SU-DHL-6 (cell line): Measurements from ENCODE around the gene ACVR1.

Experiments
- H2AFZ ChIP-seq: fragments of 200-600 bp; sonication (generic); 2 replicates; pipeline ENCODE4 v1.6.1; 2014; ENCODE audit warnings: low read depth, mild to moderate bottlenecking, moderate library complexity, mixed read lengths, antibody characterized with exemption, low read length; ENCODE audit not compliant: severe bottlenecking
- H3F3A ChIP-seq: fragments of 200-600 bp; shearing (Covaris generic); 2 replicates; pipeline ENCODE4 v1.6.0; 2016; ENCODE audit warnings: antibody characterized with exemption, mild to moderate bottlenecking; ENCODE audit not compliant: insufficient read depth
- H3K27ac ChIP-seq: fragments of 200-600 bp; sonication (generic); 2 replicates; pipeline ENCODE4 v1.5.1; 2016; ENCODE audit warnings: low read depth, mild to moderate bottlenecking, low read length, moderate library complexity, mixed read lengths
- H3K27me3 ChIP-seq: fragments of 200-600 bp; sonication (generic), shearing (Covaris generic); 2 replicates; pipeline ENCODE4 v1.6.0; 2014; ENCODE audit warnings: mild to moderate bottlenecking, low read length
- H3K36me3 ChIP-seq: fragments of 200-600 bp; sonication (generic); 2 replicates; pipeline ENCODE4 v1.6.1; 2014; ENCODE audit warnings: mild to moderate bottlenecking, low read length, mixed read lengths
- H3K4me2 ChIP-seq: fragments of 300-600, 200-600 bp; shearing (Covaris generic), sonication (generic); 2 replicates; pipeline ENCODE4 v1.6.0; 2014; ENCODE audit warnings: low read length, low read depth, mild to moderate bottlenecking; ENCODE audit not compliant: poor library complexity, severe bottlenecking
- H3K4me3 ChIP-seq: fragments of 200-600 bp; sonication (generic); 2 replicates; pipeline ENCODE4 v1.5.1; 2014; ENCODE audit warnings: antibody characterized with exemption, low read length, mild to moderate bottlenecking, mixed read lengths; ENCODE audit not compliant: insufficient read depth, poor library complexity, severe bottlenecking
- H3K79me2 ChIP-seq: fragments of 200-600 bp; sonication (generic); 2 replicates; pipeline ENCODE4 v1.6.1; 2014; ENCODE audit warnings: mild to moderate bottlenecking, low read length, moderate library complexity; ENCODE audit not compliant: insufficient read depth
- H3K9ac ChIP-seq: fragments of 200-600 bp; sonication (generic); 2 replicates; pipeline ENCODE4 v1.7.0; 2014; ENCODE audit warnings: mild to moderate bottlenecking, low read length
- H3K9me2 ChIP-seq: fragments of 200-600 bp; sonication (generic); replicated peaks from 2 replicates; pipeline ENCODE4 v1.6.1; 2014; ENCODE audit warnings: low read length; ENCODE audit not compliant: insufficient read depth
- H3K9me3 ChIP-seq: fragments of 200-600 bp; sonication (generic); 2 replicates; pipeline ENCODE4 v1.6.1; 2014; ENCODE audit warnings: low read length, mixed read lengths; ENCODE audit not compliant: insufficient read depth
- H4K20me1 ChIP-seq: fragments of 200-600 bp; sonication (generic); 2 replicates; pipeline ENCODE4 v1.6.1; 2014; ENCODE audit warnings: low read depth, mild to moderate bottlenecking, antibody characterized with exemption, low read length, moderate library complexity, mixed read lengths
- EZH2phosphoT487 ChIP-seq: fragments of 200-600 bp; sonication (generic), shearing (Covaris generic); conservative IDR thresholded peaks from 2 replicates; pipeline ENCODE4 v1.6.1; 2018; ENCODE audit warnings: mild to moderate bottlenecking, antibody characterized with exemption, low read length, moderate library complexity, mixed read lengths
- TF ChIP-seq, protein P1 (sequence below): fragments of 200-600 bp; sonication (generic); IDR thresholded peaks from one replicate; pipeline ENCODE4 v1.5.1; 2017; ENCODE audit warnings: antibody characterized with exemption, mild to moderate bottlenecking, low read length, moderate library complexity; ENCODE audit not compliant: insufficient read depth, poor library complexity, severe bottlenecking

Gene ACVR1

DNA sequence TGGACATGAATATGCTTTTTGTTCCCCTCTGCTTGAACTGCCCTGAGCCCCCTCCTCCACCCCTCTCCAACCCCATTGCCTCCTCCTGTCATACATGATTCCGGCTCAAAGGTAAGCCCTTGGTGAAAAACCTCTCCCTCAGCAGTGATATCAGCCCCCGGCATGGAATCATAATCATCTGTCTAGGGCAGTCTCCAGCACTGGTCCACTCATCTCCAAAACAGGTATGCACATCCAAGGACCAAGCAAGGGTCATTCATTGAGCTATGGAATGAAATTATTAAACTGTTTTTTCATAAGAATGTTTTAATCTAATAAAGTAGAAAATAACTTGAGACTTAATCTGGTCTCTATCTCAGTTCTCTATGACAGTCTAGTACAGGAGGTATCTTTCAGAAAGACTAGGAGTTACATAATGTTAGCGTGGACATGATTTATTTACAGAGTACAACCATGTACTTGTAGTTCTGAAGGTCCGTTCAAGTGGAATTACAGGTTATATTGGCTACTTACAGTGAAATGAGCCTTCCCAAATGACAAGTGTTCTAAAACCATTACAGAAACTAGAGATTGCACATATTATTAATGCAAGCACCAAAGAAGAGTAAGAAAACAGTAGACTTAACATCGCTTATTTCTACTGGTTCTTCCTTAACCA, 75.2 kb downstream of the ACVR1 start:
- H3K4me2 ChIP-seq, result no peak overlapping the region
- H3K27ac ChIP-seq, result no peak overlapping the region
- H3K36me3 ChIP-seq, result no peaks in the 10 kb centered on the region
- H3K27me3 ChIP-seq, result no peaks in the 10 kb centered on the region
- no peak for TF ChIP-seq EZH2phosphoT487
- TF ChIP-seq, protein P1, sequence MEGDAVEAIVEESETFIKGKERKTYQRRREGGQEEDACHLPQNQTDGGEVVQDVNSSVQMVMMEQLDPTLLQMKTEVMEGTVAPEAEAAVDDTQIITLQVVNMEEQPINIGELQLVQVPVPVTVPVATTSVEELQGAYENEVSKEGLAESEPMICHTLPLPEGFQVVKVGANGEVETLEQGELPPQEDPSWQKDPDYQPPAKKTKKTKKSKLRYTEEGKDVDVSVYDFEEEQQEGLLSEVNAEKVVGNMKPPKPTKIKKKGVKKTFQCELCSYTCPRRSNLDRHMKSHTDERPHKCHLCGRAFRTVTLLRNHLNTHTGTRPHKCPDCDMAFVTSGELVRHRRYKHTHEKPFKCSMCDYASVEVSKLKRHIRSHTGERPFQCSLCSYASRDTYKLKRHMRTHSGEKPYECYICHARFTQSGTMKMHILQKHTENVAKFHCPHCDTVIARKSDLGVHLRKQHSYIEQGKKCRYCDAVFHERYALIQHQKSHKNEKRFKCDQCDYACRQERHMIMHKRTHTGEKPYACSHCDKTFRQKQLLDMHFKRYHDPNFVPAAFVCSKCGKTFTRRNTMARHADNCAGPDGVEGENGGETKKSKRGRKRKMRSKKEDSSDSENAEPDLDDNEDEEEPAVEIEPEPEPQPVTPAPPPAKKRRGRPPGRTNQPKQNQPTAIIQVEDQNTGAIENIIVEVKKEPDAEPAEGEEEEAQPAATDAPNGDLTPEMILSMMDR, result no peak
- no peaks in the 10 kb centered on the region for H3F3A ChIP-seq
- H2AFZ ChIP-seq, result no peak overlapping the region
- H3K4me3 ChIP-seq, result no peak overlapping the region
- no peaks in the 10 kb centered on the region for H3K9me2 ChIP-seq
- no peaks in the 10 kb centered on the region for H3K79me2 ChIP-seq
- no peaks in the 10 kb centered on the region for H3K9me3 ChIP-seq
- H3K9ac ChIP-seq, result no peak overlapping the region
- H4K20me1 ChIP-seq, result no peaks in the 10 kb centered on the region

DNA sequence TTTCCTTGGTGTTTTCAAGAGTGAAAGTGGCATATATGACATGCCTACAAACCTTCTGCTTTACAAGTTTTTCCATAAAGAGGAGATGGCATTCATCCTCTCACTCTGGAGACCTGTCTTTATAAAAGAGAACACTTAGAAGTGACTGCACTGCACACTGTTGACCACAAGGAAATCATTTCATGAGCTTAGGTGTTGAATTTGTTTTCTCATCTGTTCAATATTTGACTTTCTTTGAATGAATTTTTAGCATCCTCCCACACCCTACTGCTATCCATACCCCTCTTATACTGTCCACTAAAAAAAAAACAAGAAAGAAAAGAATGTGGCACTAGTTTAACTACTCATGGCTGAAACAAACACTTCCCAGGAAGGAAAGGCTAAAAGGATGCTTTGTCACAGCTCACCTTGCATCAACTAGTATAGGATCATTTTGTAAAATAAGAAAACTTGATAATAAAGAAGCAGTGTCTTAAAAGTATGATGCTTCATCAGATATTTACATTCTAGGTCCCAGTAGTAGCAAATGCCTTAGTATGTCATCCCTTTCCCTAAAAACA, 83.0 kb downstream of the ACVR1 start:
- no peak for TF ChIP-seq EZH2phosphoT487
- TF ChIP-seq, protein P1, result no peak
- Histone ChIP-seq H2AFZ (no peak overlapping the region), H3K4me3 (no peak overlapping the region), H4K20me1 (no peaks in the 10 kb centered on the region), H3K9me3 (no peaks in the 10 kb centered on the region), H3K79me2 (no peaks in the 10 kb centered on the region), H3F3A (no peaks in the 10 kb centered on the region), H3K4me2 (no peak overlapping the region), H3K9me2 (no peaks in the 10 kb centered on the region), H3K27me3 (no peaks in the 10 kb centered on the region), H3K9ac (no peak overlapping the region), H3K27ac (no peak overlapping the region), H3K36me3 (no peaks in the 10 kb centered on the region)

DNA sequence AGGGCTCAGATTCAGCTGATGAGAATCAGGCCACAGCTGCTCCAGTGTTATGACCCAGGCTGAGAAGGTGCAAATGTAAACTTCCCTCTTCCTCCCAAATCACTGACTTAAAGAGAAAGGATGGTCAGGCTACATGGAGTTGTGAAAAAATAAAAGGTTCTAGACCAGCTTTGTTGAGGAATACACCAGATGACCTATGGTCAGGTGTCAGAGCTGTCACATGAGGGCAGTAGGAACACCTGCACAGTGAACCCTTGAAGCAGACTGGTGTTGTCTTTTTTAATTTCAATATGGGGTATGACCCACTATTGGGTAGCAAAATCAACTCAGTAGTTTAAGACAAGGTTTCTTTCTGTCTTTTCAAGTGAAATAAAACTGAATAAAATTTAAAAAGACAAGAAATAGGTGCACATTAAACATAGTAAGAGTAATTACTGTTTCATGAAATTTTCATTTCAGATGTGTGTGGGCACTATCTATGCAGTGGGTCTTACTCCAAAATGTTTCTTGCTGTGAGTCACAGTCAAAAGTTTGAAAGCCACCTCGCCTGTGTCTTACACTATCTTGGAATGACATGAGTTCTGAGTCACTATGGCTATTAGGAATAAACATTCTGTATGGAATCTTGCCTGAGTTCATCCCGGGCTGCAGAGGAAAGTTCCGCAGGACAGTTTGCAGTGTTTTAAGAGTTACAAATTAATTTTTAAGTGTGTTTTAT, 83.6 kb downstream of the ACVR1 start:
- no peak overlapping the region for H3K4me3 ChIP-seq
- TF ChIP-seq EZH2phosphoT487, result no peak
- TF ChIP-seq, protein P1, result no peak
- no peaks in the 10 kb centered on the region for H3K27me3 ChIP-seq
- no peaks in the 10 kb centered on the region for H3F3A ChIP-seq
- H3K79me2 ChIP-seq, result no peaks in the 10 kb centered on the region
- H3K4me2 ChIP-seq, result no peak overlapping the region
- H3K27ac ChIP-seq, result no peak overlapping the region
- no peaks in the 10 kb centered on the region for H3K9me3 ChIP-seq
- no peaks in the 10 kb centered on the region for H3K36me3 ChIP-seq
- no peak overlapping the region for H2AFZ ChIP-seq
- no peak overlapping the region for H3K9ac ChIP-seq
- no peaks in the 10 kb centered on the region for H4K20me1 ChIP-seq
- no peaks in the 10 kb centered on the region for H3K9me2 ChIP-seq
